GM21717 (cell line): ENCODE data around the gene ADGRL1.

Experiments
- ATAC-seq: cut with Tn5 transposase; IDR thresholded peaks from one replicate; pipeline ENCODE4 v1.9.1; 2021; ENCODE audit warnings: mild to moderate bottlenecking, moderate library complexity; ENCODE audit not compliant: unreplicated experiment

Gene ADGRL1

DNA sequence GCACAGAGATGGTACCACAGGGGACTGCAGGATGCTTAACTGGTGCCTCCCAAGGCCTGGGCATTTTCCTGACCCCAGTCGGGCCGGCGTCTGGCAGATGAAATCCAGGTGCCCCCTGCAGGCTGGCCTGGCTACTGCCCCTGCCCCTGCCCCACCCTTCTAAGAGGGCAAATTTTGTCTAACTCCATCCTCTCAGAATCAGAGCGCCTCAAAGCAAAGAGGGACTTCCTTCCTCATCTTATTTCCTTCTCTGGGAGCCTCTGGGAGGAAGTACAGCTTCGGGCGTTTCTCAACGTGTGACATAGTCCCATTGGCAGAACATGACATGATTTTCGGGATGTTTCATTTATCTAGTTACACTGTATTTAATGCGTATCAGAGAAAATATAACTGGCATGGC is 91.1 kb downstream of the ADGRL1 start:
- ATAC-seq = no peak

DNA sequence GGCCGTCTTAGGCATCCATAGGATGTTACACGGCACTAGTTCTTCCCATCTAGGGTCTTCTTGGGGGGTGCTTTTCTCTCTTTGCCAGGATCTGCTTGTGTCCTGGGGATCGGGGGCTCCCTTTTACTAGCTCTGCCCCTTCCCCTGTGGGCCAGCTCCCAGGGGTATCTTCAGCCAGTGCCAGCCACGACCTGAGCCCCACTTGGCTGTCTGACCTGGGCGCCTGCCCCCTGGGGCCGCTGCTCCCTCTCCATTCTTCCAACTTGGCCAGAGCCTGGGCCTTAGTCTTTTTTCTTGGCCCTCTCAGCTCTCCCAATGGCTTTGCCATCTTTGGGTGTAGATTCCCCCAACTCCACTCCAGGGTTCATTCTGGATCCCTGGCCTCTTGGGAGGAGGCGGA is 91.5 kb downstream of the ADGRL1 start:
- no peak for ATAC-seq

DNA sequence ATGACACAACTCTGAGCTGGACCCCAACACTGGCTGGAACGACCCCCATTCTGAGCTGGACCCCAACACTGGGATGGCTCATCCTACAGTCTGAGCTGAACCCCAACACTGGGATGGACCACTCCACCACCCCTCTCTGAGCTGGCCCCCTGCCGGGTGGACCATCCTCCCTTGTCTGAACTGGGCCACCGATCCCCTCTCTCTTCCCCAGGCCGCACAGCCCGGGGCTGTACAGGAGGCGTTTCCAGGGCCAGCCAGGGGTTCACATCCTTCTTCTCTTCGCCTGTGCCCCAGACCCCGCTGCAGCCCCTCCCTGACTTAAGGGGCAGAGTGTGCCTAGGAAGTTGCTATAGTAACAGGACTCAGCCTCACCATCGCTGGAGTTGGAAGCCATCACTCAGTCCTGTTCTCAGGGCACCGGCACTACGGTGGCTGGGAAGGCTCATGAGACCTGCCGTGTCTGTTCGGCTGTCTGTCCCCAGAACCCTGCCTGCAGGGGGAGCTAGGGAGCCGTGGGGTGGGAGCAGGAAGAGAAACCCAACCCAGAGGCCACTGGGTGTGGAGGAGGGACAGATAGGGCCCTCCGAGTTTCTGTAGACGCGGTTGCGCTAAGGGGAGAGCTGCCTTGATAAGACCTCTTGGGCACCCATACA is 92.1 kb downstream of the ADGRL1 start:
- ATAC-seq = no peak

DNA sequence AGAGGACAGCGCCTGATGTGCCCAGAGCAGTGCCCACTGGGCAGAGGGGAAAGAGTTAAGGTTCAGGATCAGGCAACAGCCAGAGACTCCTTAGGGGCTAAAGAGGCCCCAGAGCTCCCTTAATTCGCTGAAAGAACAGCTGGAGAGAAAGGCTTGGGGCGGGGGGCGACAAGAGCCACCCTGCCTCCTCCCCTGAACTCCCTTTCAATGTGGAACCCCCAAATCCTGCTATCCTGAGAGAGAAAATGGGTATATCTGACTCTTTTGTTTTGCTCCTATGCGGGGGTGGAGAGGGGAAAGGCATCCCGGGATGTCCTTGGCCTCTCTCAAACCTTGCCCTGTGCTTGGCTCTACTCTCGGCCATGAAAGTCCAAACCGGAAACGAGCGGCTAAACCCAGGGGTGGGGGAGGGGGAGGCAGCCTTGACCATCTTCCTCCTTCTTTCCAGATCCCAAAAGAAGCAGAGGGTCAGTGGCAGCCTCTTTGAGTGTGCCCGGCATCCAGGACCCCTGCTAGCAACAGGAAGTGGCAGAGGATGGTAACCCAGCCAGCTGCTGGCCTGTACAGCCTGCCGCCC is 93.1 kb downstream of the ADGRL1 start:
- no peak for ATAC-seq

DNA sequence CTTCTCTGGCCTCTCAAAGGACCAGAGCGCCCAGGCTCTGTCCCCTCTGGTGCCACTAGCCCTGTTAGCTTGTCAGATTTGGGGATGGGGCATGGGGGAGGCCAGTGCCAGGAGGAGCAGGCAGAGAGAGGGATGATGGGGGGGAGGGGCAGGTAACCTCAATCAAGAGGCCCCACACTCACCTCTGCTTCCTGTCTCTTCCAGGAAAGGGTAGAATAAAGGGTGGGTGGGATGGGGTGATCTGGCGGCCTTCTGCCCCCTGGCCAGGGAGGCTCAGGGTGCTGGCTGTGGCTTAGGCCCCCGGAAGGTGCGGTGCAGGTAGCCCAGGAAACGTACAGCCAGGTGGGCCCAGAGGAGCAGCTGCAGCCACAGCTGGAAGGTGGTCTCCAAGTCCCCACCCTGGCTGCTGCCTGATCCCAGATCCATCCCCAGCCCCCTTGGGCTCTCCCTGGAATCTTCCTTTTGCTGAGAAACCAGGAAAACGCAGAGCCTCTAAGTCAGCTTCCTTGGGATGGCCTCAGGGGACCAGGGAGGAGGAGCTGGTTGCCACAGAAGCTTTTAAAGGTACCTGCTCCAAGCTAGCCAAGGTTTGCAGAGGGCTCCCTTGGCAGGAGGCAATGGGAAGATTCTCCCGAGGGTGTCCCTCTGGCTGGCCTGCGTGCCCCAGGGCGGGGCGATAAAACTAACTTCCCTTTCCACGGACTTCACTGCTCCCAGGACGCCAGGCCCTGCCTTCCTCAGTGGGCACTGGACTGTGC is 93.7 kb downstream of the ADGRL1 start:
- no peak for ATAC-seq

DNA sequence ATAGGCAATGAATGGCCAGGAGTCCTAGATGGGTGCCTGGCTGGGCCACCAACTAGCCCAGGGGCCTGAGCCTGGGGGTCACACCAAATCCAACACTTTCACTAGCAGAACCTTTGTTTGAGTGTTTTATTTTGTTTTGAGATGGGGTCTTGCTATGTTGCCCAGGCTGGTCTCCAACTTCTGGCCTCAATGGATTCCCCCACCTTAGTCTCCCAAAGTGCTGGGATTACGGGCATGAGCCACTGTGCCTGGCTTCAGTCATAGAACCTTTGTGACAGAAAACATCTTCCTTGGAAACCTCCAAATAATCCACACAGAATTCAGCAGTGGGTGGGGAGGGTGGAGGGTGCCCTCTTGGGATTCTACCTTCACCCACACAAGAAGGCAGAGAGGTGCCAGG is 94.5 kb downstream of the ADGRL1 start:
- no peak for ATAC-seq

DNA sequence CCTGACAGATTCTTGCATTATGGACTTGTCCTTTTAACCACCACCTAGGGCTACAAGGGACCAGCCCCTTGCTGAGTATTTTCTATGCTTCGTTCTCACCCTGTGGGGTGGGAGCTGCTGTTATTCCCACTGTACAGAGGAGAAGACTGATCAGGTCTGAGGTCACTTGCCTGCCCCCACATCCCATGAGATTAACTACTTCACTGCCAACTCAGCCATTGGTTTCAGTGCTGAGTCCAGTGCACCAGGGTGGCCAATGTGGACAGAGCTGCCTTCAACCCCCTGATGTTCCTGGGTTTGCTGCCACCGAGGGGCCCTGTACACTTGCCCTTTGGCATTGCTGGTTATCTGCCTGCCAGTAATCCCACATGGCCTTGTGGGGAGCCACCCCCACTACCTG is 95.3 kb downstream of the ADGRL1 start:
- ATAC-seq = no peak

DNA sequence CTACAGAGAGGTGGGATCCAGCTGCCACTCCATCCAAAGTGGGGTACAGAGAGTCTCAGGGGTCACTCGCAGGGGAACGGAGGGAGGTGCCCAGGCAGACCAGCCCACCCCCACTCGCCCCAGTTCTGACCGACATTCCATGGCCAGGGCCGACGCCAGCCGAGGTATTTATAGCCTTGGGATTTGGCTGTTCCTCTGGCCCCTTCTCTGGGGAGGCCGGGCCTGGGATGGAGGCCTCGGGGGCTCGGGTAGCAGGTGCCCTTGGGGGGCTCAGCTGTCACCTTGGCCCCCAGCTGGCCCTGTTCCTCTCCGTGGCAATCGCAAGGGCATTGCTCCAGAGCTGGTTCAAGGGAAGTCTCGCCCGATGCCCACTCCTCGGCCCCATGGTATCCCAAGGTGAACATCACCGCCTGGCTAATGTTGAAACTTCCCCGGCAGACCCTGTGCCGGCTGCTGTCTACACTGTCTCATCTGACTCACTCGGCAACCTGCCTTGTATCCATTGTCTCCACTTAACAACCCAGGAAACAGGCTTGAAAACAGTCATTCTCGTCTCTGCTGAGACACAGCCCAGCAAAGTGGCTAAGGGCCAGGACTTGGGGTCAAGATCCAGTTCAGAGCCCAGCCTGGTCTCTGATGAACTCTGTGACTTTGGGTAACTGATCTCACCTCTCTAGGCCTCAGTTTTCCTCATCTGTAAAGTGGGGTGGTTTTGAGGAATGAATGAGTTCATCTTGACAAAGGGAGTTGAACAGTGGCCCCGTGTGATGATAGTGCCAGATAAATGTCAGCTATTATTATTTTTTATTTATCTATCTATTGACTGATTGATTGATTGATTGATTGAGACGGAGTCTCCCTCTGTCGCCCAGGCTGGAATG is 98.1 kb downstream of the ADGRL1 start:
- ATAC-seq = no peak

DNA sequence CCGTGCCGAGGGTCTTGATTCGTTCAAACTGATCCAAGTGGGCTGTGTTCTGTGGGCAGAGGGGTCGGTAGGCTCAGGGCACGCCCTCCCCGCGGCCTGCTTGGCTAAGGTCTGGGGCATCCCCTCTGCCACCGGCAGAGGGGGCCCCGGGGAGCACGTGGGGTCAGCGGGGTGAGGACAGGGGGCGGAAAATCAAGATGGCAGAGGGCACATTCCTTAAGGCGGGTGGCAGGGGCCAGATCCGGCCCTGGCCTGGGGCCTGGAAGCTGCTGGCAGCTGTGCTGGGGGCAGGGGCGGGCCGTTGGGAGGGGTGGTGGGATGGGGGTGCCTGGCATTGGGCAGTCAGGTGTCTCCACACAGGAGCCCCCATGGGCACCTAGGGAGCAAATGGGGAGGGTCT is 99.1 kb downstream of the ADGRL1 start:
- ATAC-seq = no peak

DNA sequence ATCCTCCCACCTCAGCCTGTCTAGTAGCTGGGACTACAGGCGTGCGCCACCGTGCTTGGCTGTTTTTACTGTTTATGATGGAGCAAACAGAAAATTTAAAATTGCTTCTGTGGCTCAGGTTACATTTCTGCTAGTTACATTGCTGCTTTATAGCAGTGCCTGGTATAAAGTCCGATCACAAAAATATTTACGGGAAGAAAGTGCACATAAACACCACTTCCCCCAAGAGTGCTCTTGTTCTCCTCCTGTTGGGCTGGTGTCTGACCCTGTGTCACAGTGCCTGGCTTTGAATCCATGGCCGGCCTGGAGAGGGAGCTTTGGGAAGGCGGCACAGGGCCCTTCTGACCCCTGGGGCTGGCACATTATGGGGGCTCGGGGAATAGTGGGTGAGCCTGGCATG is 100.3 kb downstream of the ADGRL1 start:
- no peak for ATAC-seq

DNA sequence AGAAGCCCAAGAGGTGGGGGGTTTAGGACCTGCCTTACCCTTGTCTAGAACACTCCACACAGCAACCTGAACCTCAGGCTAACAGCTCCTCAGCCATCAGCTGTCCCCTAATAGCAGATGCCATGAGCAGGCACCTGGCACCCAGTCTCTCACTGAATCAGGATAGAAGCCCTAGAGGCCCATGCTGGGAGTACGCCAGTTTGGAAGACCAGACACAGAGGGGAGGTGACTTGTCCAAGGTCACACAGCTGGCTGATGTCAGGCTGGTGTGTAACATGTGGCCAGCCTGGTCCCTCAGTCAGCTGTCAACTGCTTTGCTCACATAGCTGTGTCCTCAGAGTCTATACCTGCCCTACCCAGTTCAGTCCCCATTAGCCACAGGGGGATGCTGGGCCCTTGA is 102.7 kb downstream of the ADGRL1 start:
- ATAC-seq = no peak

DNA sequence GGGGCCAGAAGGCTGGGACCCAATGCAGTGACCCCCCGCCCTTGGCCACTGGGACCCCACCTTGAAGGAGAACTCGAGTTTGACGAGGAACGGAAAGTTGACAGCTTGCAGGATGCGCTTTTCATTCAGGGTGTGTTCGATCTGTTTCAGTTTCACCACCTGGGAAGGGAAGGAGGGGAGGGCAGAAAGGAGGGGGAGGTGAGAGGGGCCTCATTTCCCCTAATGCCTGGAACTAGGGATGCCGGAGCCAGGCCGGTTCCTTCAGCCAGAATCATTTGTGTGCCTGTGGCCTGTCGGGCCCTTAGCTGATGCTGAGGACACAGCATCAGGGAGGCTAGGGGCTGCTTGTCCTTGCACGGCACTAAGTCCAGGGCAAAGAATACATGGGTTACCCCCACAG is 103.2 kb downstream of the ADGRL1 start:
- no peak for ATAC-seq

DNA sequence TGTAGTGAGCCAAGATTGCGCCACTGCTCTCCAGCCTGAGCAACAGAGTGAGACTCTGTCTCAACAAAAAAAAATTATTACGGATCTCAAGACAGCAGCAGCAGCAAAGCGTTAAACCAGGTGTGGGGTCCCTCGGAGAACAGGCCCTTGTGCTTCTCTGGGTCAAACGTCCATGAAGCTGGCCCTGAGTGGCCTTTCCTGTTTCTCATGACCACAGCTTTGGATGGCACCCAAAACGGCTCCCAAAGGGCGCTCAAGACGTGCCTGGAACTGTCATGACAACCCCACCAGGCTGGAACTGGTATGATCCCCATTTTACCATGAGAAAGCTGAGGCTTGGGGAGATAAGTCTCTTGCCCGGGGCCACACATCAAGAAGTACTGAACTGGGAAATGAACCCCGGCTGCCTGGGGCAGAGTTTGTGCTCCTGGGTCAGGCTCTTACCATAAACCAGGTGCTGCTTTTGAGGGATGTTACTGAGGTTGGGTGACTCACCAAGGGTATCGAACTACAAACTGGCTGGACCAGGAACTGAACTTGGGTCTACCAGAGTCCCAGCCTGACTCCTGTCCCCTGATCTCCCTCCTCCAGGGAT is 103.8 kb downstream of the ADGRL1 start:
- ATAC-seq = no peak

DNA sequence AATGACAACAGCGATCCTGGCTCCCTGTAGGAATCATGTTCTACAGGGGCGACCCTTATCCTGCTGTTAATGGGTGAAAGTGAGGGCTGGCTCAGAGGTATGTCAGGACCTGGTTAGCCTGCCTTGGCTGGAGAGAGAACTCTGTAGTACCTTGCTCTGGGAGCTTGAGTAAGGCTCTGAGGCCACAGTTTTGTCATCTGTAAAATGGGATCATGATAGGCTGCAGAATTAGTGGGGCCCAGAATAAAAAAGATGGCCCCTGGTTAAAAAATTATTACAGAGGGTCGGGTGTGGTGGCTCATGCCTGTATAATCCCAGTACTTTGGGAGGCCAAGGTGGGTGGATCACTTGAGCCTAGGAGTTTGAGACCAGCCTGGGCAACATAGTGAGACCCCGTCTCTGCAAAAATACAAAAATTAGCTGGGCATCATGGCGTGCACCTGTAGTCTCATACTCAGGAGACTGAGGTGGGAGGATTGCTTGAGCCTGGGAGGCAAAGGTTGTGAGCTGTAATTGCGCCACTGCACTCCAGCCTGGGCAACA is 104.9 kb downstream of the ADGRL1 start:
- no peak for ATAC-seq
